Measurements from ENCODE around the gene KIF14.

KIF14 gene

GRCh38 chr1:200546577-200546976 lies 74.0 kb downstream of the KIF14 start:
- no peak overlapping the region for H3K4me3 ChIP-seq (ENCODE audit: insufficient read depth, low read length, poor library complexity, severe bottlenecking)
- H2AFZ ChIP-seq (ENCODE audit: low read depth, low read length, severe bottlenecking): no peak overlapping the region
- no peaks in the 10 kb centered on the region for H3K36me3 ChIP-seq (ENCODE audit: low read length)
- H3K4me2 ChIP-seq (ENCODE audit: low read depth, low read length, poor library complexity, severe bottlenecking): no peak overlapping the region
- TF ChIP-seq CTCF (IDR thresholded peaks at IDR 0.05; ENCODE audit: insufficient read depth, low read length, poor library complexity, severe bottlenecking) (no peak), EZH2phosphoT487 (conservative IDR thresholded peaks at IDR 0.05; ENCODE audit: low read length) (no peak)
- H4K20me1 ChIP-seq (ENCODE audit: low read depth, low read length): no peaks in the 10 kb centered on the region
- no peaks in the 10 kb centered on the region for H3K79me2 ChIP-seq (ENCODE audit: insufficient read depth, low read length)
- H3K9me3 ChIP-seq (ENCODE audit: insufficient read depth, low read length): no peaks in the 10 kb centered on the region
- H3K9ac ChIP-seq (ENCODE audit: low read length): no peak overlapping the region
- H3F3A ChIP-seq (ENCODE audit: insufficient read depth): no peaks in the 10 kb centered on the region
- no peaks in the 10 kb centered on the region for H3K27me3 ChIP-seq (ENCODE audit: low read length)
- no peak overlapping the region for H3K27ac ChIP-seq (ENCODE audit: low read depth, low read length)
- H3K9me2 ChIP-seq (replicated peaks; ENCODE audit: insufficient read depth, low read length): no peaks in the 10 kb centered on the region

DNA sequence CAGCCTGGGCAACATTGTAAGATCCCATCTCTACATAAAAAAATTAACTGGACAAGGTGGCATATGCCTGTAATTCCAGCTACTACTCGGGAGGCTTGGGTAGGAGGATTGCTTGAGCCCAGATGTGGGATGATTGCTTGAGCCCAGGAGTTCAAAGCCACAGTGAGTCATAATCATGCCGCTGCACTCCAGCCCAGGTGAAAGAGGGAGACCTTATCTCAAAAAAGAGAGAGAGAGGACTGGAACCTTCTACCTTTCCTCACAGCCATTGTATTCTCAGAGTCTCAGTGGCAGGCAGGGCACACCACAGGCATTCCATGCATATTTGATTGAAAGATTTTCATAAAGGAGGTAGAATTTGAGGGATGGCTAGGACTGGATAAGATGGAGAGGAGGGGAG lies 78.4 kb downstream of the KIF14 start:
- Histone ChIP-seq H3K27me3 (ENCODE audit: low read length) (no peaks in the 10 kb centered on the region), H3F3A (ENCODE audit: insufficient read depth) (no peaks in the 10 kb centered on the region)
- TF ChIP-seq CTCF (IDR thresholded peaks at IDR 0.05; ENCODE audit: insufficient read depth, low read length, poor library complexity, severe bottlenecking) (no peak), EZH2phosphoT487 (conservative IDR thresholded peaks at IDR 0.05; ENCODE audit: low read length) (no peak)

GRCh38 chr1:200540281-200540680 lies 80.3 kb downstream of the KIF14 start:
- no peak overlapping the region for H3K27ac ChIP-seq (ENCODE audit: low read depth, low read length)
- H3K9me3 ChIP-seq (ENCODE audit: insufficient read depth, low read length): no peaks in the 10 kb centered on the region

More for the DNA sequence above, 78.4 kb downstream of the KIF14 start:
- Histone ChIP-seq H2AFZ (ENCODE audit: low read depth, low read length, severe bottlenecking) (no peak overlapping the region), H3K9ac (ENCODE audit: low read length) (no peak overlapping the region), H4K20me1 (ENCODE audit: low read depth, low read length) (no peaks in the 10 kb centered on the region), H3K9me2 (replicated peaks; ENCODE audit: insufficient read depth, low read length) (no peaks in the 10 kb centered on the region), H3K79me2 (ENCODE audit: insufficient read depth, low read length) (no peaks in the 10 kb centered on the region), H3K27ac (ENCODE audit: low read depth, low read length) (no peak overlapping the region), H3K36me3 (ENCODE audit: low read length) (no peaks in the 10 kb centered on the region), H3K4me2 (ENCODE audit: low read depth, low read length, poor library complexity, severe bottlenecking) (no peak overlapping the region), H3K4me3 (ENCODE audit: insufficient read depth, low read length, poor library complexity, severe bottlenecking) (no peak overlapping the region), H3K9me3 (ENCODE audit: insufficient read depth, low read length) (no peaks in the 10 kb centered on the region)

More at GRCh38 chr1:200540281-200540680, 80.3 kb downstream of the KIF14 start:
- H3K4me2 ChIP-seq (ENCODE audit: low read depth, low read length, poor library complexity, severe bottlenecking): no peak overlapping the region
- H3K27me3 ChIP-seq (ENCODE audit: low read length): no peaks in the 10 kb centered on the region
- H2AFZ ChIP-seq (ENCODE audit: low read depth, low read length, severe bottlenecking): no peak overlapping the region
- no peaks in the 10 kb centered on the region for H4K20me1 ChIP-seq (ENCODE audit: low read depth, low read length)
- H3K4me3 ChIP-seq (ENCODE audit: insufficient read depth, low read length, poor library complexity, severe bottlenecking): no peak overlapping the region
- no peak overlapping the region for H3K9ac ChIP-seq (ENCODE audit: low read length)
- H3K9me2 ChIP-seq (replicated peaks; ENCODE audit: insufficient read depth, low read length): no peaks in the 10 kb centered on the region
- TF ChIP-seq CTCF (IDR thresholded peaks at IDR 0.05; ENCODE audit: insufficient read depth, low read length, poor library complexity, severe bottlenecking): no peak
- no peaks in the 10 kb centered on the region for H3K36me3 ChIP-seq (ENCODE audit: low read length)
- no peaks in the 10 kb centered on the region for H3K79me2 ChIP-seq (ENCODE audit: insufficient read depth, low read length)
- H3F3A ChIP-seq (ENCODE audit: insufficient read depth): no peaks in the 10 kb centered on the region
